ENCODE data around the gene SMC2.

GRCh38 chr9:104088416-104088815 is 5.7 kb upstream of the SMC2 start:
- TF ChIP-seq POLR2A (IDR thresholded peaks at IDR 0.05): no peak
- TF ChIP-seq POLR2AphosphoS5 (IDR thresholded peaks at IDR 0.05): no peak
